HT1080 (cell line): ENCODE measurements around the gene MORC3. TPM values are rescaled to one million over a fixed set of nuclear protein-coding genes. Genes with fewer than 3 reads are reported as not detected.
A peak's percentile ranks its signal among the peaks of the same experiment; 100 is the strongest.
"Not testable (repeated sequence)": the region's sequence is repeated elsewhere in the genome, so short reads cannot be mapped to it uniquely, and the experiment has no call there.

Experiments used
- DNase-seq: peaks from one replicate; pipeline ENCODE4 v3.0.0-alpha.2; 2015; ENCODE audit warnings: low read depth
- polyA plus RNA-seq, 2 experiments: library from polyadenylated mRNA; depleted of rRNA; stranded (reverse); fragments of >200 nt; gene quantifications; 2 replicates each; pipeline ENCODE4 v1.2.3, GENCODE V29; 2015
- total RNA-seq: library from RNA; depleted of rRNA; stranded (reverse); fragments of >200 nt; shearing (Covaris generic); gene quantifications from 2 replicates; pipeline ENCODE4 v1.2.3, GENCODE V29; 2014; rRNA removed

The MORC3 gene, protein sequence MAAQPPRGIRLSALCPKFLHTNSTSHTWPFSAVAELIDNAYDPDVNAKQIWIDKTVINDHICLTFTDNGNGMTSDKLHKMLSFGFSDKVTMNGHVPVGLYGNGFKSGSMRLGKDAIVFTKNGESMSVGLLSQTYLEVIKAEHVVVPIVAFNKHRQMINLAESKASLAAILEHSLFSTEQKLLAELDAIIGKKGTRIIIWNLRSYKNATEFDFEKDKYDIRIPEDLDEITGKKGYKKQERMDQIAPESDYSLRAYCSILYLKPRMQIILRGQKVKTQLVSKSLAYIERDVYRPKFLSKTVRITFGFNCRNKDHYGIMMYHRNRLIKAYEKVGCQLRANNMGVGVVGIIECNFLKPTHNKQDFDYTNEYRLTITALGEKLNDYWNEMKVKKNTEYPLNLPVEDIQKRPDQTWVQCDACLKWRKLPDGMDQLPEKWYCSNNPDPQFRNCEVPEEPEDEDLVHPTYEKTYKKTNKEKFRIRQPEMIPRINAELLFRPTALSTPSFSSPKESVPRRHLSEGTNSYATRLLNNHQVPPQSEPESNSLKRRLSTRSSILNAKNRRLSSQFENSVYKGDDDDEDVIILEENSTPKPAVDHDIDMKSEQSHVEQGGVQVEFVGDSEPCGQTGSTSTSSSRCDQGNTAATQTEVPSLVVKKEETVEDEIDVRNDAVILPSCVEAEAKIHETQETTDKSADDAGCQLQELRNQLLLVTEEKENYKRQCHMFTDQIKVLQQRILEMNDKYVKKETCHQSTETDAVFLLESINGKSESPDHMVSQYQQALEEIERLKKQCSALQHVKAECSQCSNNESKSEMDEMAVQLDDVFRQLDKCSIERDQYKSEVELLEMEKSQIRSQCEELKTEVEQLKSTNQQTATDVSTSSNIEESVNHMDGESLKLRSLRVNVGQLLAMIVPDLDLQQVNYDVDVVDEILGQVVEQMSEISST
- 18.4 and 21.0 TPM in 2 replicates for total RNA-seq
- 15.0 and 20.3 TPM in 2 replicates for polyA plus RNA-seq (2015; cell fraction: cytosol; rRNA removed)
- 34.3 and 35.3 TPM in 2 replicates for polyA plus RNA-seq (2015; cell fraction: nucleus; rRNA removed)

DNA sequence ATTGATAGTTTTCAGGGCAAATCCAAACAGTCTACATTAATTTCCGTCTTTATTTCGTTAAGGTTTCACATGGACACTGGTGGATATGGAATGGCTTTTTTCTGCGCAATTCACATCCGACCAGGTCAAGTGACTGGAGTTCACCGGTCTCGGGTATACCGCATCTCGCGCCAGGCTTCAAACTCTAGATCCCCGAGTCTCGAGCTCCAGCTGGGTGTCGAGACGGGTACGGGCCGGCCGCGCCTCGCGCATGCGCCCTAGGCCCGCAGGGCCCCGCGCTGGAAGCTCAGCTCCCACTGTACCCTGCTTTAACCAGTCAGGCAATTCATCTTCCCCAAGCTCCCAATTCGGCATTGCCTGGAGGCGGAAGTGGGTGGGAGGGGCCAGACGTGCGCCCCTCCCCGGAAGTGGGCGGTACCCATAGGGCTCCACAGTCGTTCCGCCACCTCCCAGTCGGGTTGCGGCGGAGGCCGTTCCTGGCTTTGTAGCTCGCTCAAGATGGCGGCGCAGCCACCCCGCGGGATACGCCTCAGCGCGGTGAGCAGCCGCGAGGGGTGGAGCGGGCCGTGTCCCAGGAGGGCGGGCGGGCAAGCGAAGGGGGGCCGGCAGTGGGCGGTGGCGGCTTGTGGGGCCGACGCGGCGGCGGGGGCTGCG is at the start of gene MORC3:
Gene MORC3 (plus strand): TSS at position 431 of the 654 bp plus-strand sequence. CDS start 68 bp downstream, at position 499.
- DNase-seq = peak; percentile 100

DNA sequence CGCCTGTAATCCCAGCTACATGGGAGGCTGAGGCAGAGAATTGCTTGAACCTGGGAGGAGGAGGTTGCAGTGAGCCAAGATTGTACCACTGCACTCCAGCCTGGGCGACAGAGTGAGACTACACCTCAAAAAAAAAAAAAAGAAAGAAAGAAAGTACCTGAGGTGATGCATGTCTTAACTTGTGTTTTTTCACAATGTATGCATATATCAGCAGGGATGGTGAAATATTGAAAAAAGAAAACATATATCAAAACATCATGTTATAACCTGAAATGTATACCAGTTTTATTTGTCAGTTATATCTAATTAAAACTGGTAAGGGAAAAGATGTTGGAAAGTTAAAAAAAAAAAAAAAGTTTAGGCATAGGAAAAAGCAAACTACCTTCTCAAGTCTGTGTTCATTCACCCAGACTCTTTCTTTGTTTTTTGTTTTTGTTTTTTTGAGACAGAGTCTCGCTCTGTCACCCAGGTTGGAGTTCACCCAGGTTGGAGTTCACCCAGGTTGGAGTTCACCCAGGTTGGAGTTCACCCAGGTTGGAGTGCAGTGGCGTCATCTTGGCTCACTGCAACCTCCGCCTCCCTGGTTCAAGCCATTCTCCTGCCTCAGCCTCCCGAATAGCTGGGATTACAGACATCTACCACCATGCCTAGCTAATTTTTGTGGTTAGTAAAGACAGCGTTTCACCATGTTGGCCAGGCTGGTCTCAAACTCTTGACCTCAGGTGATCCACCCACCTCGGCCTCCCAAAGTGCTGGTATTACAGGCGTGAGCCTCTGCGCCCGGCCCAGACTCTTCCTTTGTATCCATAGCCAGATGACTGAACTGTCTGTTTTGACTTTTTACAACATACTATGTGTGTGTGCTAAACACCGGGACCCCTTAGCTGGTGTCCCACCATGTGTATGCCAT is 49.0 kb upstream of the MORC3 start:
- not testable (repeated sequence) for DNase-seq

DNA sequence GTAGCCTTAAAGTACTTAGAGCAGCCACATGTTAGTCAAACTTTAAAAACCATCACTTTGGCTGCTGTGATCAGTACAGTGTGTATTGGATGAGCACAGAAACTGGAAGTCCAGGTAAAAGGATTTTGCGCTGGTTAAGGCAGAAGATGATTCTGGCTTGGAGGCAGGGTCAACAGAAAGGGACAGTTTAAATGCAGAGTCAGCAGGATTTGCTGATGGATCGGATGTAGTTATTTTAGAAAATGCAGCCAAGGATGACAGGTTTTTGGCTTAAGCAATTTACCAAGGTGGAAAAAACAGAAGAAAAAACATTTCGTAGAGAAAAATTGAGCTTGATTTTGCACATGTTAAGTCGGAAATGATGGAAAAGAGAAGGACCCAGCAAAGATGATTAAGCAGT is 45.9 kb upstream of the MORC3 start:
- no peak for DNase-seq

DNA sequence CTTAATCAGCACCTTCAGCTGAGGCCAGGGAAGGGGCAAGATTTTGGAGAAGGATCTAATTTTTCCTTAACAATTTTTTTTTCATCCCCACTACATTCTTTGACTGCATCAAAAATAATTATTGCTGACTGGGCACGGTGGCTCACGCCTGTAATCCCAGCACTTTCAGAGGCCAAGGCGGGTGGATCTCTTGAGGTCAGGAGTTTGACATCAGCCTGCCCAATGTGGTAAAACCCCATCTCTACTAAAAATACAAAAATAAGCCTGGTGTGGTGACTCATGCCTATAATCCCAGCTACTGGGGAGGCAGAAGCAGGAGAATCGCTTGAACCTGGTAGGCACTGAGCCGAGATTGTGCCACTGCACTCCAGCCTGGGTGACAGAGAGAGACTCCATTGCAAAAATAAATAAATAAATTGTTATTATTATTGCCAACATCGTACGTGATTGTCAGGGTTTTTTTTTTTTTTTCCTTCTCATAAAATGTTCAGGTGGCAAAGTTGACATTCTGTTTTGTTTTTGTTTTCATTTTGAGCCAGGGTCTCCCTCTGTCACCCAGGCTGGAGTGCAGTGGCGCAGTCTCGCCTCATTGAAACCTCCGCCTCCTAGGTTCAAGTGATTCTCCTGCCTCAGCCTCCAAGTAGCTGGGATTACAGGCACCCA is 37.3 kb upstream of the MORC3 start:
- DNase-seq = peak; percentile 57

DNA sequence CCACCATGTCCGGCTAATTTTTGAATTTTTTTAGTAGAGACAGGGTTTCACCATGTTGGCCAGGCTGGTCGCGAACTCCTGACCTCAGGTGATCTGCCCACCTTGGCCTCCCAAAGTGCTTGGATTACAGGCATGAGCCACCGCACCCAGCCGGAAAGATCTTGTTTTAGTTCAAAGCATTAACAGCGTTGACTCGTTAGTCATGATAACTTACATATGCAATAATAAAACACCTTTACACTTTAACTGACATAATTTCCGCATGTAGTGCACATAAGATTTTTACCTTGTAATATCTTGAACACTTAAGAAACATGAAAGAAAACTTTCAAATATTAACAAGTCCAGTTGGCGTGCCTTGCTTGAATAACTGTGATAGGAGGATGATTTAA is 36.8 kb upstream of the MORC3 start:
- not testable (repeated sequence) for DNase-seq

DNA sequence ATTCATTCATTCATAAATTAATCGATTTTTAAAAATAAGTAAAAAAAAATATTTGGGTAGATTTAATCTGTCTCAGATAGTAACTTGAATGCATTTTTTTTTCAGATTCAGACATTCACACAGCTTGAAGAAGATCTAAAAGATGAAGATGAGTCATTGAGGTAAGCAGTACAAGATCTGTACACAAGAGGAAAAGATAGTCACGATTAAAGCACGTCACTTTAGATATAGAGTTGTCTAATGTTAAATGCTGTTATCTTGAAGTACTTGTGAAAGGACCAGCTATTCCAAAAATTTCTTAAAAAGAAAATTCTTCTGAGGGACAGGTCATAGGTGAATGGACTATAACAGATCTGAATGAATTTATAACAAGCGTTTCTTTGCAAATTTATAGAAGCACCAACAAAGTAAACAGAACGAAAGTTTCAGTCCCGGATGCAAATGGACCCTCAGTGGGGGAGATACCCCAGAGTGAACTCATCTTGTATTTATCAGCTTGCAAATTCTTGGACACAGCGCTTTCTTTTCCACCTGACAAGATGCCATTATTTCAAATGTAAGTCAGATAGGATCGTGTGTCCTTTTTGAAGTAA is 31.2 kb upstream of the MORC3 start:
- DNase-seq = no peak

DNA sequence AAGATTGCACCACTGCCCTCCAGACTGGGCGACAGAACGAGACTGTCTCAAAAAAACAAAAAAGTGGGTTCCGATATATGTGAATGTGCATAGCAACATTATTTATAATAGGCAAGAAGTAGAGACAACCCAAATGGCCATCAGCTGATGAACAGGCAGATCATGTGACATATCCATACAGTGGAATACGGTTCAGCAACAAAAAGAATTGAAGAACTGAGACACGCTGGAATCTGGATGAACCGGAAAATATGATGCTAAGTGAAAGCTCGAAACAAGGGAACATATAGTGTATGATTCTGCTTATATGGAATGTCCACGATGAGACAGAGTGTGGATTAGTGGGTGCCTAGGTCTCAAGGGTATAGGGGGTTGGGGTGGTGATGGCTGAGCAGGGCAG is 28.5 kb upstream of the MORC3 start:
- DNase-seq = no peak

DNA sequence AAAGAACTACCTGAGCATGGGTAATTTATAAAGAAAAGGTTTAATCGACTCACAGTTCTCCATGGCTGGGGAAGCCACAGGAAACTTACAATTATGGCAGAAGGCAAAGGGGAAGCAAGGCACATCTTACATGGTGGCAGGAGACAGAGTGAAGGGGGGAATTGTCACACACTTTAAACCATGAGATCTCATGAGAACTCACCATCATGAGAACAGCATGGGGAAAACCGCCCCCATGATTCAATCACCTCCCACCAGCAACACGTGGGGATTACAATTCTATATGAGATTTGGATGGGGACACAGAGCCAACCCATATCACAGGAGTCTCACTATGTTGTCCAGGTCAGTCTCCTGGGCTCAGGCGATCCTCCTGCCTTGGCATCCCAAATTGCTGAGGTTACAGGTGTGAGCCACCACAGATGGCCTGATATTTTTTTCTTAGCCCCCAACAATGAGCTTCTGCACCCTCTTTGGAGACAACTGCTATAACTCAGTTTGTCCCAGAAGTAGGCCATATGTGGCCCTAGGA is 22.5 kb upstream of the MORC3 start:
- DNase-seq = no peak

DNA sequence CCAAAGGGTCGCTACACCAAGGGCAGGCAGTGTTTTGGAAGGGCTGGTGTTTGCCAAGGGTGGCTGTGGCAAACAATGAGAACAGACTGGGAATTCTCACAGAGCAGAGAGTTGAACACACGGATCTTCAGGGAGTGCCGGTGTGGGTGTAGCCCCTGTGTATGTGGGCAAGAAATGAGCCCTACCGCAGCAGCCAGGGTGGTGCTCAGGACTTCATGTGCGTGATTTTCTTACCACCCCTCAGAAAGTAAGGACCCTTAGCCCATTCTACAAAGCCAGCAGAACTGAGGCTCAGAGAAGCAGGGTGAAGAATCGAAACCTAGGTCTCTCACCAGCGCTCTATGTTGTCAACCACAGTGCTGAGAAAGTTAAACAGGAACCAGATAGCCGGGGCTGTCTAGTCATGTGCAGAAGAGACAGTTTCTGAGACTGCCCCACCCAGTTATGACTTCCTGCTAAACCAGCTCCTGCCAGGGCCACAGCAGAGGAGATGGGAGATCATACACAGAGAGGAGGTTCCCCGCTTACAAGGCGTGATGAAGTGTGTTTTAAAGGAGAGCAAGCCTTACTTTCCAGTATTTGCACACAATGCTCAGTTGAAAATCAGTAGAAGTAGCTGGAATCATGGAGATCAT is 21.9 kb upstream of the MORC3 start:
- peak; percentile 58 for DNase-seq

DNA sequence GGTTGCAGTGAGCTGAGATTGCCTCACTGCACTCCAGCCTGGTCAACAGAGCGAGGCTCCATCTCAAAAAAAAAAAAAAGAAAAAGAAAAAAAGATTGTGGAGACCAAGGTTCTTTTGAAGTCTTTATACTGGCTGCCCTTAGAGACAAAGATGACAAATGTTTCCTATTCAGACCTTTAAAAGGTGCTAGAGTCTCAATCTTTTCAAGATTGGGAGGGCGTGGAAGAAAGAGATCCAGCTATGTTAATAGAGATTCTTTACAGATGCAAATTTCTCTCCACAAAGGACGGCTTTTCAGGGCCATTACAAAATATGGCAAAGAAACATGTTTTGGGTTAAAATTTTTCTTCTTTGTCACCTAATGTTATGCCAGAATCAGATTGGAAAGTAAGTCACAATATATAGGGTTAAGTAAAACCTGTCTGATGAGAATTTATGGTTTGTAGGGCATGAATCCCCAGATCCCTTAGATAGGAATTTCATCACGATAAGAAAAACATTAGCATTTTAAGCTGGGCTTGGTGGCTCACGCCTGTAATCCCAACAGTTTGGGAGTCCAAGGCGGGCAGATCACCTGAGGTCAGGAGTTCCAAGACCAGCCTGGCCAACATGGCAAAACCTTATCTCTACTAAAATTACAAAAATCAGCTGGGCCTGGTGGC is 13.0 kb upstream of the MORC3 start:
- no peak for DNase-seq

DNA sequence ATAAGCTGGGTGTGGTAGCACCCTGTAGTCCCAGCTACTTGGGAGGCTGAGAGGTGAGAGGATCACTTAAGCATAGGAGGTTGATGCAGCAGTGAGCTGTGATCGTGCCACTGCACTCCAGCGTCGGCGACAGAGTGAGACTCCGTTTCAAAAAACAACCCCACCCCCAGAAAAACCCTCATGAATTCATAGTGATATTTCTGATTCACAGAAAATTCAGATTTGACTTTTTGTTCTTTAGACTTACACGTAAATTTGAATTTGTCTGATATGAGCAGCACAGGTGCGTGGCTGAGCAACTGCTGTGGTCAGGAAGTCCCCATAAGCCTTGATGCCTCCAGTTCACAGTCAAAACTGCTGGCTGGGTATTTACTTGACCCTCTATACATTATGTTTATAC is 10.0 kb upstream of the MORC3 start:
- DNase-seq = no peak

DNA sequence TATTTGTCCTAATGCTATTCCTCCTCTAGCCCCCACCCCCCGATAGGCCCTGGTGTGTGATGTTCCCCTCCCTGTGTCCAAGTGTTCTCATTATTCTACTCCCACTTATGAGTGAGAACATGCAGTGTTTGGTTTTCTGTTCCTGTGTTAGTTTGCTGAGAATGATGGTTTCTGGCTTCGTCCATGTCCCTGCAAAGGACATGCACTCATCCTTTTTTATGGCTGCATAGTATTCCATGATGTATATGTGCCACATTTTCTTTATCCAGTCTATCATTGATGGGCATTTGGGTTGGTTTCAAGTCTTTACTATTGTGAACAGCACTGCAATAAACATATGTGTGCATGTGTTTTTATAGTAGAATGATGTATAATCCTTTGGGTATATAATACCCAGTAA is 6.6 kb upstream of the MORC3 start:
- DNase-seq = not testable (repeated sequence)

DNA sequence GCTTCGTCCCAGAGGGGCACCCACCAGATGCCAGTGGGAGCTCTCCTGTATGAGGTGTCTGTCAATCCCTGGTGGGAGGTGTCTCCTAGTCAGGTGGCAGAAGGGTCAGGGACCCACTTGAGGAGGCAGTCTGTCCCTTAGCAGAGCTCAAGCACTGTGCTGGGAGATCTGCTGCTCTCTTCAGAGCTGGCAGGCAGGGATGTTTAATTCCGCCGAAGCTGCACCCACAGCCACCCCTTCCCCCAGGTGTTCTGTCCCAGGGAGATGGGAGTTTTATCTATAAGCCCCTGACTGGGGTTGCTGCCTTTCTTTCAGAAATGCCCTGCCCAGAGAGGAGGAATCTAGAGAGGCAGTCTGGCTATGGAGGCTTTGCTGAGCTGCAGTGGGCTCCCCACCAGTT is 4.0 kb upstream of the MORC3 start:
- DNase-seq = not testable (repeated sequence)

DNA sequence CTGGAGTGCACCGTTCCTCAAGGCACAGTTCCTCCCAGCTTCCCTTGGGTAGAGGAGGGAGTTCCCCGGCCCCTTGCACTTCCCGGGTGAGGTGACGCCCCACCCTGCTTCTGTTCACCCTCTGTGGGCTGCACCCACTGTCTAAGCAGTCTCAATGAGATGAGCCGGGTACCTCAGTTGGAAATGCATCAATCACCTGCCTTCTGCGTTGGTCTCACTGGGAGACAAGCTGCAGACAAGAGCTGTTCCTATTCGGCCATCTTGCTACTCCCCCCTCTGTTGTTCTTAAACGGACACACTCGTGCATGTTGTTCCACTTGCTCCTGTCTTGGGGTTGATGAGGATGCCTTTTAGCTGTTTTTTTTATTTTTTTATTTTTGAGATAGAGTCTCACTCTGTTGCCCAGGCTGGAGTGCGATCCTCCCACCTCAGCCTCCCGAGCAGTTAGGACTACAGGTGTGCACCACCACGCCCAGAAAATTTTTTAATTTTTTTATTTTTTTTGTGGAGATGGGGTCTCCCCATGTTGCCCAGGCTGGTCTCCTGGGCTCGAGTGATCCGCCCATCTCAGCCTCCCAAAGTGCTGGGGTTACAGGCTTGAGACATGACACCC is 3.0 kb upstream of the MORC3 start:
- no peak for DNase-seq

DNA sequence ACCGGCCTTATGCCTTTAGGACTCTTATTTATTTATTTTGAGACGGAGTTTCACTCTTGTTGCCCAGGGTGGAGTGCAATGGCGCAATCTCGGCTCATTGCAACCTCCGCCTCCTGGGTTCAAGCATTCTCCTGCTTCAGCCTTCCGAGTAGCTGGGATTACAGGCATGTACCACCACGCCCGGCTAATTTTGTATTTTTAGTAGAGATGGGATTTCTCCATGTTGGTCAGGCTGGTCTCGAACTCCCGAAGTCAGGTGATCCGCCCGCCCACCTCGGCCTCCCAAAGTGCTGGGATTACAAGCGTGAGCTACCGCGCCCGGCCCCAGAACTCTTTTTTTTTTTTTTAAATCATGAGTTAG is 611 bp upstream of the MORC3 start:
- DNase-seq = not testable (repeated sequence)

DNA sequence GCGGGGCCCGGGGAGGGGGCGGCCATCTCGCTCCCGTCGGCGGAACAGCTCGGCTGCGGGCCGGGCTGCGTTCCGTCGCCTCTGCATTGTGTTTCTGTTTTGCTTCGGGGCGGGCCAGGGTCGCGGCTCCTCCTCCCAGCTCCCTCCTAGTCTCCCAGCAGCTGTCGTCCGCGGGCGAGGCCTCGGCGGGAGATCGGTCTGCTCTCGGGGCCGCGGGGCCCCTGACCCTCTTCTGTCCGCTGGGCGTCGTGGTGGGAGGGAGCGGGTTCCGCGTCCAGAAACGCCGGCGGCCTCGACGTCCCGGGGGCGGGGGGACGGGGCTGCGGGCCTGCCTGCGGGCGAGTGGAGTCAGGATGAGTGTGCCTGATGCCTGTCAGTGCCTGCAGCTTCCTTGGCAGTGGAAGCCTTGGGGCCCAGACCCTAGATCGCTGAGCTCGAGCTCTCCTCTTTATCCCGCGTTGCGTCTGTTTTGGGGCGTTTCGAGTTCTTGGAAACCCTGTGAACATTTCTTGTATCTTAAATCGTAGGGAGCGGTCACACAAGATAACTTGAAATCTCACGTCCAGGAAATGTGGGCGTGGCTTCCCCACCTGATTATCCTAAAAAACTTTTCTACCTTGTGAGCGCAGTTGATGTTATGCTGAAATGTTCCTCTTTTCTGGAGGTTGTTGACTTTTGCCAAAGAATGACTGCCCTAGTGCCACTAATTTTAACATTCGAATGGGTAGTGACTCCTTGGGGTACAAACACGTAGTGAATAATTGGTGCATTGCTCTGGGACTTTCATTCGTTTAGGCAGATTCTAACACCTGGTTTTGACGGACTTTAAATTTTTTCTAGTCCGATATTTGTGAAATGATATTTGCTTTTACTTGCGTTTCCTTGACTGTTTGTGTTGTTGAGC is 676 bp downstream of the MORC3 start:
- peak; percentile 80 for DNase-seq
